Stimulated activated CD8-positive, alpha-beta memory T cell treated with anti-CD3 and anti-CD28 coated beads, Interleukin-2, amount 100 ng/mL, for 48 hours (primary cell): Measurements from ENCODE around the gene ADAMTS9.

Source experiments
- DNase-seq, 2 donors: peaks; one replicate each; pipeline ENCODE4 v3.0.0-alpha.2; 2020; ENCODE audit warnings: low read depth in 2 of 2

The ADAMTS9 gene

GRCh38 chr3:64686446-64686908 lies 1.3 kb downstream of the ADAMTS9 start:
- DNase-seq = no peak

GRCh38 chr3:64685800-64686445 lies 1.9 kb downstream of the ADAMTS9 start:
- no peak for DNase-seq

DNA sequence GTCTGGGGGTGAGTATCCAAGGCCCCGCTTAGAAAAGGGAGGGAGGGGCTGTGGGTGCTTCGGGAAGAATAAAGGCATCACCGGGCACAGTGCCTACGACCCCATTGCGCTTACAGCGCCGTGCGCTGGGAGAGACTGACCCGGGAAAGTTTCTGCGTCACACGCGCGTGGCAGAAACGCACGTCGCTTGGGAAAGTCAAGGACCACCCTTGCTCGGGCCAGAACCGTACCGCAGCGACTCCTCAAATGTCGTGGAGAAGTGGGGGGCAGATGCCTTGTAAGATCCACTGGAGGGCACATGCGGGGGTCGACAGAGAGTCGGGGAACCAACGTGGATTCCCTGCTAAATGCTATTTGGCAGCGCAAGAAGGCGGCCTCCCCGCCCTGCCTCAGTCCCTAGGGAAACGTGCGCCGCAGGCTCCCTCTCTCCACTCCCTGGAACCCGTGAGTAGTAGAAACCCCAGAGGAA lies 2.4 kb downstream of the ADAMTS9 start:
- DNase-seq = no peak

- DNase-seq = no peak
These were observed 3.0 kb downstream of the ADAMTS9 start for GRCh38 chr3:64684715-64685261.

- DNase-seq = no peak
These were observed 6.0 kb downstream of the ADAMTS9 start for GRCh38 chr3:64681827-64682226.

- DNase-seq = no peak
These were observed 6.8 kb downstream of the ADAMTS9 start for GRCh38 chr3:64681015-64681414.

DNA sequence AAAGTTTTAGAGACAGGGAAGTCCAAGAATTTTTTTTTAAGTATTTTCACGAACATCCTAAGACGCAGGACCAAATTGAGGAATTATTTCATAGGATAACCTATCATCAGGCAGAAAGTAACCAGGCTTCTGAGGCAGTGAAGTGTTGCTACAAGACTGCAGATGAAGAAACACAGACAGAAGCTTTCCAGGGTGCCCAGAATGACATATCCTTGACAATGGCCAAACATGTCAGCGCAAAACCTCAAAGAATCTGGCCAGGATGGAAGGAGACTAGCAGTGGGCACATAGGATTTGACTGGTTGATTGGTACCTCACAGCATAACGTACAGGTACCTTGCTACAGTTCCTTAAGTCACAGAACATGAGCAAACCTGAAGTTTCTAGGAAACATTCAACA lies 7.5 kb downstream of the ADAMTS9 start:
- DNase-seq = no peak

- no peak for DNase-seq
These were observed 9.7 kb downstream of the ADAMTS9 start for GRCh38 chr3:64677961-64678716.

DNA sequence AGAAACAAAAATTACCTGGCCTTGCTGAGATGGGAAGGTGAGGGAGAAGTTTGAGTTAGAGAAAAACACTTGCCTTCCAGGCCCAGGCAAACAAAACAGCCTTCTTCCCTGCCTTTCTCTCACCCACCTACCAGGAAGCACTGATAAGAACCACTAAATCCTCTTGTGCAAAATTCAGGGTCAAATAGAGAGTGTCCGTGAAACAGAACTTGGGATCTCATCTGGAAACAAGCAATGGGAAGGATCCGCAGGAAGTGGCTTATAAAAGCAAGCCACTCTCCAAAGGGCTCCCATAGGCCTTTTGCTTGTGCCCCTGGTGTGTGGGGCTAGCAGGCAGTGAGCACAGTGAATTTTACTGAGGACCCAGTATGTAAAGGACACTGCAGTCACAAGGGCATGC lies 11.0 kb downstream of the ADAMTS9 start:
- DNase-seq = no peak

DNA sequence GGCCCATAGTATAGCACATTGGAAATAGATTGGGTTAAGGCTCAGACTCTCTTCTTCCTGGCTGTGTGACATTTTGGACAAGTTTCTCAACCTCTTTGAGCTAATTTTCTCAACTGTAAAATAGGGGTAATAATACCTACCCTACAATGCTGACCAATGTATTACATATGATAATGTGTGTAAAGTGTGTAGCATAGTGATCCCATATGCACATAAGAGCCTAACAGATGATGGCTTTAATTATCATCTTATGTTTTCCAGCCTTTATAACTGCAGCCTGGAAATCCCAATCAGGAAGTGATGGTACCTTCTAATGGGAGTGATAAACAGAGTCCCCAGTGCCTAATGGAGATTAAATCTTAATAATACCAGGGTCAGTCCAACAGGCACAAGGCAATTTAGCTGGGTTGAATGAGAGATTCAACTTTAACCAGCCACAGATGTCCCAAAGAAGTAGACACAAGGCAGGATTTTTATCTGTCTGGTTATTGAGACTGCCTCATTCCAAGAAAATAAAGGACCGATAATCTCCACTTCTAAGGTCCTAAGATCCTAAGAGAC lies 12.0 kb downstream of the ADAMTS9 start:
- no peak for DNase-seq

- DNase-seq = no peak
These were observed 13.2 kb downstream of the ADAMTS9 start for GRCh38 chr3:64674591-64675076.

DNA sequence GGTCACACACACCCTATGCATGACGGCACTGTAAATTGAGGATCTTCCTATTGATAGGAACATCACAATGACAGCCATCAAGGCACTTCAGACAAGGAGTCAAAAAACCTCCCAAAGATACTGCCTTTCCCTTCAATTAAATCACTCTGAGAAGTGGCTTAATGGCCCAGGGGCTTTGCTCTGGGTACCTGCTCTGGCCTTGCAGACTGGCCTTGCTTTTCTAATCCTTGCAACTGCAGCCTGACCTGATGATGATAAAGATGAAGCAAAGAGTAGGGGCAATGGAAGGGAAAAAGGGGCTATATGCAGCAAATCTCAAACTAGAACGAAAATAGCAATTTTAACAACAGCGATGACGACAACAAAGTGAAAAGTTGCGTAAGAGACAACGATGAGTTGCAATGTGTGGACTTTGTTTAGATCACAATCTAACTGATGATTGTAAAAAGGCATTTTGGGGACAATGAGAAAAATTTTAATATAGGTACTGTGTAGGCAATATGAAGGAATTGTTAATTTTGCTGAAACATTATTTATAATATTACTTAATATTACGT lies 14.6 kb downstream of the ADAMTS9 start:
- no peak for DNase-seq

DNA sequence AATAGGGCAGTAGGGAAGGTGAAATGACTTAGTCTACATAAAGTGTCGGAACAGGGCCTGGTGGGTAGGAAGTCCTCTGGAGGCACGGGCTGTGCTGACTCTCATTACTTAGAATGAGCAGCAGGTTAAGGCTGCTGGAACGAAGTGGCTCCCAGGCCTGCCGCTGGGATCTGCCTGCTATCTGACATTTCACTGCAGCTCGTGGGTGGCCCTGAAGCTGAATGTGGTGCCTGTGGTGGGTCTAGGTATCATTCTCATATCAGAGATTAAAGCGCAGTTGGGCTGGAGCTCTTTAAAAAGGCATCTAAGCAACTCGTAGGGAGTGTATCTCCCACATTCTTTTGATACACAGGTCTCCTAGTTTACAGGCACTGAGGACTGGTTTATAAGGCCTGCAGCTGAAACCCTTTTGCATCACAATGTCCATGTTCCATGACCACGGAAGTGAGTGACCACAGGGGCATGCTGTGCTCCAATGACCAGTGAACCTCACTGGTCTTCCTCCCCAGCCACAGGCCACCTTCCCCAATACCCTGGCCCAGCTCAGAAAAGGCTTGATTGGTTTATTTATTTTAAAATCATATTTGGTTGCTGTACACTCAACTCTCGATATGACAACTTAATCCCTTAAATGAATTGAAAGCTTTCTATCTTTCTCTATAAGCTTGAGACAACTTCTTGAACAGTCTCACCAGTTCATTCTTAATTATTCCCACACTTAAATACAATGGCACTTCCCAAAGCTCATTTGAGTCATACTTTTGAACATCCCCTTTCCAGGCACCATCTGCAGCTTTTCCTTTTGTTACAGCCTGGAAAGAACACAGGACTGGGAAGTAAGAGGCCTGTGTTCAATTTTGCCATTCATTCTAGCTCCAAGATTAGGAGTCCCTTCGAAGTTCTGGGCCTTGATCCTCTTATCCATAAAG lies 19.0 kb downstream of the ADAMTS9 start:
- no peak for DNase-seq

DNA sequence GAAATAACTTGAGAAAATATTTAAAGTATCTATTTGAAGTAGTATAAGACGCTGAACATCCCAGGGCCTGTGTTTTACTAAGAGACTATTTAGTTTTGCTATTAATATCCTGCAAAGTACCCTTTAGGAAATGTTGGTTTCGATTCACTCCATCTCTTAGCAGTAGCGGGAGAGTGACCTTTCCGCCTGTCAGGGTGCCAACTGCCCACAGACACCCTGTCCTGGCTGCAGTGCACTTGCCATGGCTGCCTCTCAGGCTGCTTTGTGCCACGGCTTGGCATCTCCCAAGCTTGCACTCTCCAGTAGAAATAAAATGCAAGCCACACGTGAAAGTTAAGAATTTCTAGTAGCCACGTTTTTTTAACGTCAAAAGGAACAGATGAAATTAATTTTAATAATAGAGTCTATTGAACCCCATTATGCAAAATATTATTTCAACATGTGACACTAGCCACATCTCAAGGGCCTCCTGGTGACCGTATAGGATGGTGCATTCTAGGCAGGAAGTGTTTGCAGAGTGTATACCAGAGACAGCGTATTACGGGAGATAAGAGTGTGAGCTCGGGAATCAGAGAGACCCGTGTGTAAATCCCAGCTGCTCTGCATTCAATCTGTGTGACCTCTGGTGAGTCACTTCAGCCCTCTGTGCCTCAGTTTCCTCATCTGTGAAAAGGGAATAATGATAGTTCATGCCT lies 19.8 kb downstream of the ADAMTS9 start:
- DNase-seq = no peak

DNA sequence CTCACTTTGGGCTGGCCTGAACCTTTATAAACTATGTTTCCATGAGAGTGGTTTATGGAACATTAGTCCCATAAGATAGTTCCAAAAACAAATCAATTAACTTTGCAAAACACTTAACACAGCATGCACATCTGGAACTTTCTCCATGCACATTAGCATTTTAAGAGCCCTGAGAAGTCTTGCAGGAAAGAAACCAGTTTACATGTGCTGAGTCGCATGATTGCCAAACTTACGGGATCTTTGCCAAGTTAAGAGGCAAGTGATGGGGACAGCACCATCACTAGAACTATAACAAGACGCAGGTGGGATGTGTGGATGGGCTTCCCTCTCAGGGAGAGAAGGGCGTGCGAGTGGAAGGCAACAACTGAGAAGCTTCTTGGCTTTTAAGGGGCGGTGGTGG lies 20.7 kb downstream of the ADAMTS9 start:
- DNase-seq = no peak

GRCh38 chr3:64666171-64666588 lies 21.6 kb downstream of the ADAMTS9 start:
- no peak for DNase-seq

DNA sequence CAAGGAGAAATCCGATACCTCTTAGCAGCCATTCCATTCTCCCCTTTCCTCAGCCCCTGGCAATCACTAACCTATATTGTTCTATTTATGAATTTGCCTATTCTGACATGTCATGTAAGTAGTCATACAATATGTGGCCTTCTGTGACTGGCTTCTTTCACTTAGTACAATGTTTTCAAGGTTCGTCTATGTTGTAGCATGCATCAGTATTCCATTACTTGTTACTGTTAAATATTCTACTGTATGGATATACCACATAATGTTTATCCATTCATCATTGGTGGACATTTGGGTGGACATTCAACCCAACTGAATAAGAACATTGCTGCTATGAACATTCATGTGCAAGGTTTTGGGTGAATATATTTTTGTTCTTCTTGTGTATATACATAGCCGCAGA lies 23.4 kb downstream of the ADAMTS9 start:
- no peak for DNase-seq

GRCh38 chr3:64659617-64659978 lies 28.2 kb downstream of the ADAMTS9 start:
- no peak for DNase-seq

DNA sequence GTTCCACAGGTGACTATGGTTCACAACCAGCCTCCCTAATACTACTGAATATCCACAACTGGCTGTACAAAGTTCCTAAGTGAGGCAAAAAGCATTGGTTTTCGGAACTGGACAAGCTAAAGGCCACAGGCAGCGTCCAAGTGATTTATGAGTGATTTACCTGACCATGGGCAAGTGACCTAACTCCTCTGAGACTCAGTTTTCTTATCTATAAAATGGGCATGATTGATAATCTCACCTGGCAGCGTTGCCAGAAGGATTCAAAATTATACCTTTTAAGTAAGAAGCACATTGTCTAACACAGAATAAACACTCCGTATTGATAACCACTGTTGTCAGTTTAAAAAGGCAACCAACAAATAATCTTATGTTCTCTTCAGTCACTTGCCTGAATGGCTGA lies 29.8 kb downstream of the ADAMTS9 start:
- no peak for DNase-seq

DNA sequence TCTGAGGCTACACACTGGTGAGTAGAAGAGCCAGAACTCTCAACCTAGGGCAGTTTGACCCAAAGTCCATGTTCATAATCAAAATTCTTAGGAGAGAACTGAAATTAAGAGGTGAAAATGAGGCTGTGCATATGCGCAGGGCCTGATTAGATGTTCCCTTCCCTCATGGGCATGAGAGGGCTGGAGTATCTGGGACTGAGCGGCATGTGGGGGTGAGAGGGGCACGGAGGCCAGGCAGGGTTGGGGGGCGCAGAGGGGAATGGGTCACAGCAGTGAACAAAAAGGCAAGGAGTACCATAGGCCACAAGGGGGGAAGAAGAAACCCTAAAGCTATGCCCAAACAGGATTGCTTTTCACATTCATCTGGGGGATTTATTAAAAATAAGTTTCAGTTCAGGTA lies 31.3 kb downstream of the ADAMTS9 start:
- DNase-seq = no peak

GRCh38 chr3:64655160-64655559 lies 32.6 kb downstream of the ADAMTS9 start:
- no peak for DNase-seq
